GM10248 (cell line): ENCODE measurements around the gene PITPNB.

Experiments
- CTCF ChIA-PET: fragments of 300-600 bp; sonication (Branson Sonifier 250); formaldehyde crosslinking; extraction: SDS; loops from one replicate; lab custom pipeline; 2021; ENCODE audit warnings: antibody characterized with exemption; lab: Yijun Ruan, JAX
- POLR2A ChIA-PET: fragments of 350-650 bp; sonication (Branson Sonifier 250); formaldehyde crosslinking; extraction: SDS; loops from one replicate; lab custom pipeline; 2020; ENCODE audit warnings: antibody characterized with exemption; lab: Yijun Ruan, JAX
- DNase-seq: peaks from one replicate; pipeline ENCODE4 v3.0.0; 2012; ENCODE audit errors: extremely low spot score
- TF ChIP-seq, protein P1 (sequence below): IDR thresholded peaks from 2 replicates; pipeline ENCODE4 v1.5.1; 2012; ENCODE audit warnings: mild to moderate bottlenecking, low read depth; ENCODE audit errors: extremely low read depth, missing control alignments, control extremely low read depth

The PITPNB gene

DNA sequence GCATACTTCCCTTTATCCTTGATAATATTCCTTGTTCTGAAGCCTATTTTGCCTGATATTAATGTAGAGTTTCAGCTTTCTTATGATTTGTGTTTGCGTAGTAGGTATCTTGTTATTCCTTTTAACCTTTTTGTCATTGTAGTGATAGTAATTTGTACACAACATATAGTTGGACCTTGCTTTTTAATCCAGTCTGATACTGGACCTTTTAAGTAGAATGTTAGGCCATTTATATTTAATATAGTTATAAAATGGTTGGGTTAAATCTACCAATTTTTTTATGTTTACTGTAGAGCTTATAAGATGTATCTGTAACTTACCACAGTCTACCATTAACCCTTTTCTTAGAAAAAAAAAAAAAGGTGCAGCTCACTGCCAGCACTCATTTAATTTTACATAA lies 8.6 kb upstream of the PITPNB start:
- no peak for DNase-seq
- TF ChIP-seq, protein P1, sequence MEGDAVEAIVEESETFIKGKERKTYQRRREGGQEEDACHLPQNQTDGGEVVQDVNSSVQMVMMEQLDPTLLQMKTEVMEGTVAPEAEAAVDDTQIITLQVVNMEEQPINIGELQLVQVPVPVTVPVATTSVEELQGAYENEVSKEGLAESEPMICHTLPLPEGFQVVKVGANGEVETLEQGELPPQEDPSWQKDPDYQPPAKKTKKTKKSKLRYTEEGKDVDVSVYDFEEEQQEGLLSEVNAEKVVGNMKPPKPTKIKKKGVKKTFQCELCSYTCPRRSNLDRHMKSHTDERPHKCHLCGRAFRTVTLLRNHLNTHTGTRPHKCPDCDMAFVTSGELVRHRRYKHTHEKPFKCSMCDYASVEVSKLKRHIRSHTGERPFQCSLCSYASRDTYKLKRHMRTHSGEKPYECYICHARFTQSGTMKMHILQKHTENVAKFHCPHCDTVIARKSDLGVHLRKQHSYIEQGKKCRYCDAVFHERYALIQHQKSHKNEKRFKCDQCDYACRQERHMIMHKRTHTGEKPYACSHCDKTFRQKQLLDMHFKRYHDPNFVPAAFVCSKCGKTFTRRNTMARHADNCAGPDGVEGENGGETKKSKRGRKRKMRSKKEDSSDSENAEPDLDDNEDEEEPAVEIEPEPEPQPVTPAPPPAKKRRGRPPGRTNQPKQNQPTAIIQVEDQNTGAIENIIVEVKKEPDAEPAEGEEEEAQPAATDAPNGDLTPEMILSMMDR = no peak
- CTCF ChIA-PET = interaction anchor here (2.1 kb wide), 1 partner anchor 8 kb away, joined by 5 read pairs; the partner anchor contains the start of gene PITPNB
- POLR2A ChIA-PET = no interaction called here

DNA sequence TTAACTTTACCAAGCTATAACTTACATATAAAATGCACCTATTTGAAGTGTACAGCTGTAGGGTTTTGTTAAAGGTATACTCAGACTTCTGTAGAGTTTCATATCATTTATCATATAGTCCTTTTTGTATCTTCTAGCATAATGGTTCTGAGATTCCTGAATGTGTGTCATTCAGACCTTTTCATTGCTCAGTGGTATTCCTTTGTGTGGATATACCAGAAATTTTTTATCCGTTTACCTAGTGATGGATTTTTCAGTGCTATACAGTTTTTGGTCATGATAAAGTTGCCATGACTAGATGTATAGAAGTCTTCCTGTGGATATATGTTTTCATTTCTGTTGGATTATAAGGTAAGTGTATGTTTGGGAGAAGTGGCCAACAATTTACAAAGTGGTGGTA lies 6.3 kb upstream of the PITPNB start:
- DNase-seq = no peak
- TF ChIP-seq, protein P1 = no peak
- ChIA-PET CTCF (no interaction called here), POLR2A (no interaction called here)

DNA sequence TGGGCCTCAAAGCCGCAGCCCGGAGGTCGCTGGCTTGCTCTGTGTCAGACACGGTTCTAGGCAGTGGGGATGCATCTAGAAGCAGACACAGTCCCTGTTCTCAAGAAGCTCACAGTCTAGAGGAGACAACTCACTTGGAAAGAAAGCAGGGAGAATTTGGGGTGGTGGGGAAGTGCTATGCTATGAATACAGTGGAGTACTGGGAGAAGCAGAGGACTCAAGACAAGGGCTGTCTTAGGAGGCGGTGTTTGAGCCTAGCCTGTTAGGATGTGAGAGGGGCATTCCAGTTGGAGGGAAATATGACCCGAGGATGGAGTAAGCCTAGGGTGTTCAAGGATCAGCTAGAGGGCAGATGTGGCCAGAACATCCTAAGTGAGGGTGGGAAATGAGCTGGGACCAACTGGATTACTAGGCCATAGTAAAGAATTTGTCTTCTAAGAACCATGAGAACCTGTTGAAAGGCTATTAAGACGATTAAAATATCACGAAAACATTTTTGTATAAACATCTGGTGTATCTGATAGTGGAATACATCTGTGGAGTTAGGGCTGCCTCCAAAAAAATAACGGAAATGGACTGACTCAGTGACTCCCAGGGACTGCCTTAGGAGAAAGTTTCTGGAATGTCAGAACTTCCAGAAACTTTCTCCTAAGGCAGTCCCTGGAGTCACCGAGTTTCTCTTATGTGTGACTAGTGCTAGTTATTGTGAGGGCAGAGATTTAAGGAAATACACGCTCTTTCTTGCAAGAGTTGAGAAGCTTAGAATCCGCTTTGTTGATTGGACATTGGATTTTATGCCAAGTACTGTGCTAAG lies 1.1 kb upstream of the PITPNB start:
- POLR2A ChIA-PET = interaction anchor here (0.5 kb wide), 1 partner anchor 1244 kb away, joined by 3 read pairs; no protein-coding TSS in a partner anchor
- DNase-seq = no peak
- CTCF ChIA-PET = interaction anchor here (0.9 to 1.8 kb wide), 9 partner anchors 9 to 100 kb away, joined by 3 to 6 read pairs (median 4); no protein-coding TSS in a partner anchor
- TF ChIP-seq, protein P1 = no peak

DNA sequence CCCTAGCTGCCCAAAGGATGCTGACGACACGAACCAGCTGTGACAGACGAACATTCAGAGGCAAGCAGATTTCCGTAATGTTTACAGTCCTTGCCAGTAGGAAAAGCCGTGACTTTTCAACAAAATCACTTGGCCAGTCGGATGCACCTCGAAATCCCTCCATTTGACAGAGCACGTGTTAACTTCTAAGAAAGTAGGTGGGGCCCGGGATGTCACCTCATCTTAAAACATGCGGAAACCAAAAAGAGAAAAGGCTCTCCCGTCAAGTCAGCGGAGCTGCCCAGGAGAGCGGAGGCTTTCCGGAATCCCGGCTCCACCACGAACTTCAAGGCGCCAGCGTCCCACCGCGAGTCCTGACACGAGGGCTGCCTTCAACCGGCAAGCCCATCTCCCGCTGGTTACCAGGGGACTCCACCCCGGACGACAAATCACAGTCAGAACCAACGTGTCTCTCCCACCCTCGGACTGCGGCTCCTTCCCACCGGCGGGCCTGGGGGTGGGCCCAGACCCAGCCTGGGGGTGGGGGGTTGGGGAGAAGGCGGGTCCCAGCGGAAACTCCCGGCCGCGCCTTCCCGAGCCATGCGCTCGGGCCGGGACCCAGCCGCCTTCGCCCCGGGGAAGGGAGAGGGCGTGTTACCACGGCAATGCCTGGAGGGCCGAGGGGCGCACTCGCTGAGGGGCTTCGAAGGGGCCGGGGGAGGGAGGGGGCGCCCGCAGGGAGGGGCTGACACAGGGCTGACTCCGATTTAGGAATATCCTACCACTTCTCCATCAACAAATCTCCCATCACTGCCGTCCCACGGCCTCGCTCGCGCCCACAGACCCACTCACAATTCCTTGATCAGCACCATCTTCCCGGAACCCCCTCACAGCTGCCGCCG lies 475 bp downstream of the PITPNB start:
- ChIA-PET CTCF (interaction anchor here (0.8 to 2.5 kb wide), 9 partner anchors 10 to 133 kb away, joined by 3 to 6 read pairs (median 5); no protein-coding TSS in a partner anchor), POLR2A (no interaction called here)
- peak; percentile 69 for DNase-seq
- TF ChIP-seq, protein P1 = no peak

DNA sequence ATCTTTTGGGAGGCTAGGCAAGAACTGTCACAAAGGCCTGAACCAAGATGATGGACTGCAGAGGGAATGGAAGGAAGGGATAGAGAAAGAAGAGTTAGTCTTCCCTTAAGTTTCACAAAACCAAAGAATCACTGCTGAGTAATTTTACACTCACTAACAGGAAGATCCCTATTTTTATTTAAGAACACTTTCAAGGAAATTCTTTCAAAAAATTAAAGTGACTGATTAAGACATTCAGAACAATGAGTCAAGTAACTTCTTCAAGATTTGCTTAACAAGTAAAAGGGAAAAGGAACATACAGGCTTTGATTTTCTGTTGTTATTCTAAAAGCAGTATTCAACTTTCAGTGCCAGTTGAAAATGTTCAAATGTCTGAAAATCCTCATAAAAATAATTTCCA lies 3.1 kb downstream of the PITPNB start:
- ChIA-PET CTCF (no interaction called here), POLR2A (no interaction called here)
- TF ChIP-seq, protein P1 = no peak
- no peak for DNase-seq

DNA sequence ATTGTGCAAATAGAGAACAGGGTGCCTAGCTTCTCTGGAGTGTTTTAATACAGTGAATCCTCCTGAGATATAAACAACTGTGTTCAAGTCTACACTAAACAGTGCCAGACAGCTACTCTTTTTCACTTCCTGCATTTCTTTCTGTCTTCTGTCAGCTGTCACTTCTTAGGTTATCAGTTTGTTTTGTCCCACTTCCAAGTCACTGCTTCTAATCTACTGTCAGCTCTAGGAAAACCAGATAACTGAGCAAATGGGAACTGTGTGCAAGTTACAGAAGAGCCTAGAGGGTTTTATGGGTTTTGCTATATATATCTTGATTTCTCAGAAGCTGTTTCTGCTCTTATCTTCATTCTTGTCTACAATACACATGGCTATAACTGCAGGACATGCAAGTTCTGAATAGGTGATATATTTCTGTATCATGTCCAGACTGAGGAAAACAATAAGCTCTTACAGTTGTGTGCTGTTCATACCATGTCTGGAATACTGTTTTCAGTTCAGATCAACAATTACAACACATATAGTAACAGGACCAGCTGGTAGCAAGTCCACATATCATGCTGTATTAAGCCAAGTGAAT lies 5.8 kb downstream of the PITPNB start:
- peak; percentile 17 for DNase-seq
- POLR2A ChIA-PET = interaction anchor here (0.7 kb wide), 1 partner anchor 17 kb away, joined by 3 read pairs; no protein-coding TSS in a partner anchor

More for the DNA sequence above, 5.8 kb downstream of the PITPNB start:
- TF ChIP-seq, protein P1 = no peak
- CTCF ChIA-PET = interaction anchor here (0.9 to 1.7 kb wide), 5 partner anchors 11 to 33 kb away, joined by 3 to 8 read pairs (median 5); no protein-coding TSS in a partner anchor
